Keratinocyte (primary cell): ENCODE measurements around the gene HPSE2. TPM values are rescaled to one million over a fixed set of nuclear protein-coding genes. Genes with fewer than 3 reads are reported as not detected.

ENCODE experiments used
- DNase-seq: peaks from one replicate; pipeline ENCODE4 v3.0.0-alpha.2; 2011; ENCODE audit warnings: low read depth, missing footprints, low spot score
- FAIRE-seq: peaks from 2 replicates; lab custom pipeline; 2011; peaks lifted over from hg19 to GRCh38; lab: Jason Lieb, UNC
- H2AFZ ChIP-seq: 2 replicates; pipeline ENCODE4 v1.6.0; 2012; ENCODE audit warnings: low read length, control low read depth, inconsistent platforms; ENCODE audit not compliant: control insufficient read depth
- H3K27ac ChIP-seq: 2 replicates; pipeline ENCODE4 v1.5.1; 2011; ENCODE audit warnings: low read length; ENCODE audit not compliant: control insufficient read depth, insufficient read depth
- H3K27me3 ChIP-seq: 3 replicates; pipeline ENCODE4 v1.6.0; 2011; ENCODE audit warnings: low read length; ENCODE audit not compliant: control insufficient read depth, insufficient read depth; ENCODE audit errors: extremely low read depth
- H3K36me3 ChIP-seq, 2 experiments: 2 replicates in 1 of 2; 3 replicates in 1 of 2; pipeline ENCODE4 v1.5.1; 2011; ENCODE audit warnings: low read length in 2 of 2, mild to moderate bottlenecking in 1 of 2; ENCODE audit not compliant: control insufficient read depth in 2 of 2, insufficient read depth in 2 of 2; ENCODE audit errors: extremely low read depth in 1 of 2
- H3K4me1 ChIP-seq: 3 replicates; pipeline ENCODE4 v1.5.1; 2011; ENCODE audit warnings: low read length; ENCODE audit not compliant: control insufficient read depth, insufficient read depth; ENCODE audit errors: extremely low read depth
- H3K4me2 ChIP-seq: 3 replicates; pipeline ENCODE4 v1.6.0; 2011; ENCODE audit warnings: low read depth, low read length; ENCODE audit not compliant: control insufficient read depth, insufficient read depth; ENCODE audit errors: extremely low read depth
- H3K4me3 ChIP-seq, 3 experiments: fragments of 200-600 bp in 1 of 3; sonication (generic) in 1 of 3; 2 replicates in 2 of 3; 3 replicates in 1 of 3; pipeline ENCODE4 v1.5.1; 2011 to 2016; ENCODE audit warnings: low read length in 3 of 3, mild to moderate bottlenecking in 3 of 3, control low read depth in 2 of 3, inconsistent platforms in 1 of 3, low read depth in 1 of 3, mixed read lengths in 1 of 3, mixed run types in 1 of 3, moderate library complexity in 1 of 3; ENCODE audit not compliant: control insufficient read depth in 2 of 3, insufficient read depth in 2 of 3; ENCODE audit errors: extremely low read depth in 1 of 3
- H3K79me2 ChIP-seq: 2 replicates; pipeline ENCODE4 v1.6.0; 2012; ENCODE audit warnings: low read length; ENCODE audit not compliant: control insufficient read depth, insufficient read depth
- H3K9ac ChIP-seq: 3 replicates; pipeline ENCODE4 v1.6.0; 2011; ENCODE audit warnings: low read length; ENCODE audit not compliant: control insufficient read depth, insufficient read depth; ENCODE audit errors: extremely low read depth
- H3K9me1 ChIP-seq: 3 replicates; pipeline ENCODE4 v1.6.0; 2011; ENCODE audit warnings: low read length; ENCODE audit not compliant: control insufficient read depth, insufficient read depth; ENCODE audit errors: extremely low read depth
- H3K9me3 ChIP-seq: 2 replicates; pipeline ENCODE4 v1.5.1; 2012; ENCODE audit warnings: low read depth, low read length; ENCODE audit not compliant: control insufficient read depth
- H4K20me1 ChIP-seq: 3 replicates; pipeline ENCODE4 v1.6.0; 2011; ENCODE audit warnings: low read length; ENCODE audit not compliant: control insufficient read depth, insufficient read depth; ENCODE audit errors: extremely low read depth
- EZH2 ChIP-seq: IDR thresholded peaks from one replicate; pipeline ENCODE4 v1.6.1; 2012; ENCODE audit warnings: inconsistent platforms, mild to moderate bottlenecking, low read length, moderate library complexity
- dilution Hi-C: fragments of 300-500 bp; cut with MboI; formaldehyde crosslinking; loops from one replicate; pipeline ENCODE4 v1.7.0; 2020; ENCODE audit warnings: low sequenced_read_pairs; ENCODE audit not compliant: extremely low pct_ligation_motif_present
- polyA plus RNA-seq, 5 experiments: library from polyadenylated mRNA; depleted of rRNA in 3 of 5; stranded (reverse) in 3 of 5; stranded (forward) in 1 of 5; unstranded in 1 of 5; fragments of >200 nt; gene quantifications; 1 replicate in 1 of 5; 2 replicates in 3 of 5; 3 replicates in 1 of 5; pipeline versions ENCODE4 v1.2.1 to v1.2.3, GENCODE V29; 2011 to 2012; ENCODE audit warnings: missing spikeins in 2 of 5, low read depth in 1 of 5, low replicate concordance in 1 of 5
- TF ChIP-seq, protein P1 (sequence below), 3 experiments: IDR thresholded peaks in 1 of 3; conservative IDR thresholded peaks in 1 of 3; optimal IDR thresholded peaks in 1 of 3; 2 replicates in 2 of 3; 3 replicates in 1 of 3; pipeline versions ENCODE3 to v1.5.1; 2011; ENCODE audit warnings: low read length in 3 of 3, mild to moderate bottlenecking in 3 of 3, moderate library complexity in 2 of 3, control low read depth in 1 of 3, inconsistent platforms in 1 of 3; ENCODE audit not compliant: insufficient read depth in 2 of 3; ENCODE audit errors: extremely low read depth in 1 of 3

The HPSE2 gene
- polyA plus RNA-seq, 1 donor (not counting 4 experiments of a cell fraction or from before 2014, with no cell fraction given): 0.01 TPM

DNA sequence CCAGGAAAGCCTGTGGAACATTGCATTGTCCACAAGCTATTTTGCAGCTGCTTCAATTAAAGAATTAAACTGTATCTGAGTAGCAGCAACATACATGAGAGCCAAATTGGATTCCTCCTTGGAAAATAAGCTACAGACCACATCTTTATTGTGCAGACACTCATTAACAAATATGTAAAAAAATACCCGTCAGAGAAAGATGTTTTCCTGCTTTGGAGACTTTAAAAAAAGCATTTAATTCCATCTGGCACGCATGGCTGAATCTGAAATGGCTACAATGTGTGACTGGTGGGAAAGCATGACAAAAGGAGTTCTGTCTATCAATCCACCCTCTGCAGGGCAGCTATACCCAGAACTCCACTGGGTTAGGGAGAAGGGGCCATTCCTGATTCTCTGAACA lies 715.8 kb downstream of the HPSE2 start:
- no peak for FAIRE-seq
- TF ChIP-seq, protein P1, sequence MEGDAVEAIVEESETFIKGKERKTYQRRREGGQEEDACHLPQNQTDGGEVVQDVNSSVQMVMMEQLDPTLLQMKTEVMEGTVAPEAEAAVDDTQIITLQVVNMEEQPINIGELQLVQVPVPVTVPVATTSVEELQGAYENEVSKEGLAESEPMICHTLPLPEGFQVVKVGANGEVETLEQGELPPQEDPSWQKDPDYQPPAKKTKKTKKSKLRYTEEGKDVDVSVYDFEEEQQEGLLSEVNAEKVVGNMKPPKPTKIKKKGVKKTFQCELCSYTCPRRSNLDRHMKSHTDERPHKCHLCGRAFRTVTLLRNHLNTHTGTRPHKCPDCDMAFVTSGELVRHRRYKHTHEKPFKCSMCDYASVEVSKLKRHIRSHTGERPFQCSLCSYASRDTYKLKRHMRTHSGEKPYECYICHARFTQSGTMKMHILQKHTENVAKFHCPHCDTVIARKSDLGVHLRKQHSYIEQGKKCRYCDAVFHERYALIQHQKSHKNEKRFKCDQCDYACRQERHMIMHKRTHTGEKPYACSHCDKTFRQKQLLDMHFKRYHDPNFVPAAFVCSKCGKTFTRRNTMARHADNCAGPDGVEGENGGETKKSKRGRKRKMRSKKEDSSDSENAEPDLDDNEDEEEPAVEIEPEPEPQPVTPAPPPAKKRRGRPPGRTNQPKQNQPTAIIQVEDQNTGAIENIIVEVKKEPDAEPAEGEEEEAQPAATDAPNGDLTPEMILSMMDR (optimal IDR thresholded peaks at IDR 0.05 in 1 of 3, IDR thresholded peaks at IDR 0.05 in 1 of 3, conservative IDR thresholded peaks at IDR 0.05 in 1 of 3; ENCODE audit: extremely low read depth in 1 of 3, insufficient read depth in 2 of 3, low read length in 3 of 3): no peak
- no peak for TF ChIP-seq EZH2
- dilution Hi-C loops: no loop called here

DNA sequence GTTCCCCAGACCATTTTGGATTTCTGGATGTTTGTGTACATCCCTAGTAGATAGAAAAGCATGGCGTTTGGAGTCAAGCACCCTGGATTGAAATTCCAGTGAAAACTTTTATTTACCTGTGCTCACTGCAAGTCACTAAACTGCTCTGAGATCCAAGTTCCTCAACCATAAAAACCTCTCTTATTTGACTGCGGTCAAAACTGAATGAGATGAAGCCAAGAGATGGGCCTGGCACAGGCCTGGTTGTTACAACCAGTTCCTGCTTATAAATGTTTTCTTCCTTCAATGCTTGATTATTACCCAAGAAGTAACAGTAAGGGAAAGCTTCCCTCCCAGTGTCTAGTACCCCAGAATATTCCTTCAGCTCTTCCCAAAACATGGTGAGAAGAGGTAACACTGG lies 718.0 kb downstream of the HPSE2 start:
- H3K4me3 ChIP-seq: no peak overlapping the region
- H3K36me3 ChIP-seq: no peaks in the 10 kb centered on the region
- dilution Hi-C loops: no loop called here
- no peak overlapping the region for H3K27ac ChIP-seq
- no peaks in the 10 kb centered on the region for H3K4me1 ChIP-seq
- H3K9me3 ChIP-seq: no peaks in the 10 kb centered on the region
- no peaks in the 10 kb centered on the region for H4K20me1 ChIP-seq
- no peaks in the 10 kb centered on the region for H3K9me1 ChIP-seq
- TF ChIP-seq, protein P1 (optimal IDR thresholded peaks at IDR 0.05 in 1 of 3, IDR thresholded peaks at IDR 0.05 in 1 of 3, conservative IDR thresholded peaks at IDR 0.05 in 1 of 3; ENCODE audit: extremely low read depth in 1 of 3, insufficient read depth in 2 of 3, low read length in 3 of 3): no peak
- H2AFZ ChIP-seq: no peak overlapping the region
- FAIRE-seq: no peak
- H3K4me2 ChIP-seq: no peak overlapping the region
- no peaks in the 10 kb centered on the region for H3K79me2 ChIP-seq
- H3K27me3 ChIP-seq: no peaks in the 10 kb centered on the region
- DNase-seq: no peak
- H3K9ac ChIP-seq: no peak overlapping the region

More for the DNA sequence above, 715.8 kb downstream of the HPSE2 start:
- Histone ChIP-seq H4K20me1 (no peaks in the 10 kb centered on the region), H3K27ac (no peak overlapping the region), H3K4me3 (no peak overlapping the region), H3K9me1 (no peaks in the 10 kb centered on the region), H3K36me3 (no peaks in the 10 kb centered on the region), H3K4me1 (no peaks in the 10 kb centered on the region), H3K79me2 (no peaks in the 10 kb centered on the region), H2AFZ (no peak overlapping the region), H3K9me3 (no peaks in the 10 kb centered on the region), H3K4me2 (no peak overlapping the region), H3K9ac (no peak overlapping the region), H3K27me3 (no peaks in the 10 kb centered on the region)
- no peak for DNase-seq
